Mammary epithelial cell (primary cell): ENCODE data around the gene FBXO24.

Source experiments
- CTCF ChIP-seq, 2 donors: IDR thresholded peaks in 1 of 2; conservative IDR thresholded peaks in 1 of 2; 2 replicates each; pipeline ENCODE4 v1.5.1; 2011 to 2012; ENCODE audit warnings: inconsistent platforms in 2 of 2, low read length in 2 of 2, mild to moderate bottlenecking in 2 of 2, control low read depth in 1 of 2, low read depth in 1 of 2; ENCODE audit not compliant: insufficient read depth in 1 of 2; ENCODE audit errors: extremely low read depth in 1 of 2
- EZH2 ChIP-seq: IDR thresholded peaks from 2 replicates; pipeline ENCODE4 v1.6.1; 2012; ENCODE audit warnings: low read length, inconsistent platforms, borderline replicate concordance

- TF ChIP-seq CTCF (conservative IDR thresholded peaks at IDR 0.05 in 1 of 2, IDR thresholded peaks at IDR 0.05 in 1 of 2; ENCODE audit: extremely low read depth in 1 of 2, insufficient read depth in 1 of 2, low read depth in 1 of 2, low read length in 2 of 2) (no peak), EZH2 (no peak)
Observed at GRCh38 chr7:100546129-100546925, 39.8 kb upstream of the FBXO24 start.
